ENCODE measurements around the gene METRN. TPM values are rescaled to one million over a fixed set of nuclear protein-coding genes. Genes with fewer than 3 reads are reported as not detected.

The METRN gene
- total RNA-seq, 2 donors from 2014 or later: 52.0 to 78.2 TPM

DNA sequence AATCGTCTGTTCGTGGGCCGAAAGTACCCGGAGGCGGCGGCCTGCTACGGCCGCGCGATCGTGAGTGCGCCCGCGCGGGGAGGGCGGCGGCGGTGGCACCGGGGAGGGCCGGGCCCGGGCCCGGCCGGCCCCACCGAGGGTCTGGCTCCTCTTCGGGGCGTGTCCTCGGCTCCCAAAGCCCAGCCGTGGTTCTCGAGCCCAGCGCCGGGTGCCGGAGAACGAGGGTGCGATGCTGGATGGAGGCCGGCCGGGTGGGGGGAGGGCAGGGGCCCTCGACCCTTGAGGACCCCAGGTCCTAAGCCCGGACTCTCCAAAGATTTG is 34.3 kb upstream of the METRN start:
- no peak for DNase-seq (ENCODE audit: low spot score)
- Histone ChIP-seq H3K27me3 (replicated peaks; ENCODE audit: insufficient read depth) (no peaks in the 10 kb centered on the region), H3K36me3 (peaks cover 7 to 10% of the 10 kb centered on the region in 2 donors), H3K4me1 (replicated peaks) (peaks cover 25% of the 10 kb centered on the region), H3K27ac (peak overlapping the region; percentile 88 to 93), H3K9me3 (no peaks in the 10 kb centered on the region), H3K4me3 (peak overlapping the region; percentile 69 to 82)
- TF ChIP-seq, protein P1, sequence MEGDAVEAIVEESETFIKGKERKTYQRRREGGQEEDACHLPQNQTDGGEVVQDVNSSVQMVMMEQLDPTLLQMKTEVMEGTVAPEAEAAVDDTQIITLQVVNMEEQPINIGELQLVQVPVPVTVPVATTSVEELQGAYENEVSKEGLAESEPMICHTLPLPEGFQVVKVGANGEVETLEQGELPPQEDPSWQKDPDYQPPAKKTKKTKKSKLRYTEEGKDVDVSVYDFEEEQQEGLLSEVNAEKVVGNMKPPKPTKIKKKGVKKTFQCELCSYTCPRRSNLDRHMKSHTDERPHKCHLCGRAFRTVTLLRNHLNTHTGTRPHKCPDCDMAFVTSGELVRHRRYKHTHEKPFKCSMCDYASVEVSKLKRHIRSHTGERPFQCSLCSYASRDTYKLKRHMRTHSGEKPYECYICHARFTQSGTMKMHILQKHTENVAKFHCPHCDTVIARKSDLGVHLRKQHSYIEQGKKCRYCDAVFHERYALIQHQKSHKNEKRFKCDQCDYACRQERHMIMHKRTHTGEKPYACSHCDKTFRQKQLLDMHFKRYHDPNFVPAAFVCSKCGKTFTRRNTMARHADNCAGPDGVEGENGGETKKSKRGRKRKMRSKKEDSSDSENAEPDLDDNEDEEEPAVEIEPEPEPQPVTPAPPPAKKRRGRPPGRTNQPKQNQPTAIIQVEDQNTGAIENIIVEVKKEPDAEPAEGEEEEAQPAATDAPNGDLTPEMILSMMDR (IDR thresholded peaks at IDR 0.05): no peak
- TF ChIP-seq POLR2A (IDR thresholded peaks at IDR 0.05): no peak
- no peak for TF ChIP-seq POLR2AphosphoS5 (IDR thresholded peaks at IDR 0.05)
- 2% methylated on average over 27 of the region's 38 CpGs for WGBS
- intact Hi-C loops (cut with DNase I): no loop called here

DNA sequence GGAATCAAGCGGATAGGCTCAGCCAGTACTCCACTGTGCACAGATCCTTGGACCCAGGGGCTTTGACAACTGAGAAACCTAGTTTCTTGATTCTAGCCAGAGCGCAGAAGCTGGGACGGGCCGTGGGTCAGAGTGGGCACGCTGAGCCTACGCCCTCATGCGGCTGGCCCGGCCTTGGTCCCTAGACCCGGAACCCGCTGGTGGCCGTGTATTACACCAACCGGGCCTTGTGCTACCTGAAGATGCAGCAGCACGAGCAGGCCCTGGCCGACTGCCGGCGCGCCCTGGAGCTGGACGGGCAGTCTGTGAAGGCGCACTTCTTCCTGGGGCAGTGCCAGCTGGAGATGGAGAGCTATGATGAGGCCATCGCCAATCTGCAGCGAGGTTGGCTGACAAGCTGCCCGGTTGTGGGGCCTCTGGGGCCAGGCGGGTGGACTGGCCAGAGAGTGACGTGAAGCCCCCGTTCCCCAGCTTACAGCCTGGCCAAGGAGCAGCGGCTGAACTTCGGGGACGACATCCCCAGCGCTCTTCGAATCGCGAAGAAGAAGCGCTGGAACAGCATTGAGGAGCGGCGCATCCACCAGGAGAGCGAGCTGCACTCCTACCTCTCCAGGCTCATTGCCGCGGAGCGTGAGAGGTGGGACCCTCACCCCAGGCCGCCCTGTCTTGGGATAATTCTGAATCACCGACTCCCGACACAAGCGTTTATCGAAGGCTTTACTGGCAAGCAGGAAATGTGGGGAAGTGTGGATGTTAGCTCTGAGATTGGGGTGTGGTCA is 33.8 kb upstream of the METRN start:
- H3K4me3 ChIP-seq: peak overlapping the region; percentile 69 to 82
- intact Hi-C loops (cut with DNase I): no loop called here
- TF ChIP-seq POLR2A (IDR thresholded peaks at IDR 0.05): no peak
- H3K27me3 ChIP-seq (replicated peaks; ENCODE audit: insufficient read depth): no peaks in the 10 kb centered on the region
- no peaks in the 10 kb centered on the region for H3K9me3 ChIP-seq
- DNase-seq (ENCODE audit: low spot score): no peak
- peaks cover 25% of the 10 kb centered on the region for H3K4me1 ChIP-seq (replicated peaks)
- H3K27ac ChIP-seq: peak overlapping the region; percentile 88 to 93
- WGBS: 42% methylated on average over 44 of the region's 44 CpGs
- H3K36me3 ChIP-seq: peaks cover 7 to 10% of the 10 kb centered on the region in 2 donors

DNA sequence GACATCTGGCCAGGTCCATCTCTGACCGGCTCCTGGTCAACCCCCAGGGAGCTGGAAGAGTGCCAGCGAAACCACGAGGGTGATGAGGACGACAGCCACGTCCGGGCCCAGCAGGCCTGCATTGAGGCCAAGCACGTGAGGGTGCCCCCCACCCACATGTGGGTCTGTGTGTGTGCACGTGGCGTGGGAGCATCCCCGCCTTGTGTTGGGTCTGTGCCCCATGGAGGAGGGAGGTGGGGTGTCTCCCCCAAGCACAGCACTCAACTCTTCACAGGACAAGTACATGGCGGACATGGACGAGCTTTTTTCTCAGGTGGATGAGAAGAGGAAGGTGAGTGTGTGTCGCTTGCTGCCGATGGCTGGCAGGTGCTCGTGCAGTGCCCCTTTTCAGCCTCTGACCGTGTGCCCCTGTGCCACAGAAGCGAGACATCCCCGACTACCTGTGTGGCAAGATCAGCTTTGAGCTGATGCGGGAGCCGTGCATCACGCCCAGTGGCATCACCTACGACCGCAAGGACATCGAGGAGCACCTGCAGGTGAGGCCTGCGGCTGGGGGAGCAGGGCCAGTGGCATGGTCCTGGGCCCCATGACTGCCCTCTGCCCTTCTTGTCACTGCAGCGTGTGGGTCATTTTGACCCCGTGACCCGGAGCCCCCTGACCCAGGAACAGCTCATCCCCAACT is 33.0 kb upstream of the METRN start:
- intact Hi-C loops (cut with DNase I): no loop called here
- H3K4me1 ChIP-seq (replicated peaks): peaks cover 25% of the 10 kb centered on the region
- H3K4me3 ChIP-seq: no peak overlapping the region
- WGBS: 73% methylated on average over 26 of the region's 28 CpGs
- DNase-seq (ENCODE audit: low spot score): no peak
- H3K9me3 ChIP-seq: no peaks in the 10 kb centered on the region
- H3K27me3 ChIP-seq (replicated peaks; ENCODE audit: insufficient read depth): no peaks in the 10 kb centered on the region
- H3K36me3 ChIP-seq: peaks cover 7 to 10% of the 10 kb centered on the region in 2 donors
- TF ChIP-seq POLR2A (IDR thresholded peaks at IDR 0.05) (no peak), POLR2AphosphoS5 (IDR thresholded peaks at IDR 0.05) (no peak)
- TF ChIP-seq, protein P1 (IDR thresholded peaks at IDR 0.05): no peak
- H3K27ac ChIP-seq: no peak overlapping the region

DNA sequence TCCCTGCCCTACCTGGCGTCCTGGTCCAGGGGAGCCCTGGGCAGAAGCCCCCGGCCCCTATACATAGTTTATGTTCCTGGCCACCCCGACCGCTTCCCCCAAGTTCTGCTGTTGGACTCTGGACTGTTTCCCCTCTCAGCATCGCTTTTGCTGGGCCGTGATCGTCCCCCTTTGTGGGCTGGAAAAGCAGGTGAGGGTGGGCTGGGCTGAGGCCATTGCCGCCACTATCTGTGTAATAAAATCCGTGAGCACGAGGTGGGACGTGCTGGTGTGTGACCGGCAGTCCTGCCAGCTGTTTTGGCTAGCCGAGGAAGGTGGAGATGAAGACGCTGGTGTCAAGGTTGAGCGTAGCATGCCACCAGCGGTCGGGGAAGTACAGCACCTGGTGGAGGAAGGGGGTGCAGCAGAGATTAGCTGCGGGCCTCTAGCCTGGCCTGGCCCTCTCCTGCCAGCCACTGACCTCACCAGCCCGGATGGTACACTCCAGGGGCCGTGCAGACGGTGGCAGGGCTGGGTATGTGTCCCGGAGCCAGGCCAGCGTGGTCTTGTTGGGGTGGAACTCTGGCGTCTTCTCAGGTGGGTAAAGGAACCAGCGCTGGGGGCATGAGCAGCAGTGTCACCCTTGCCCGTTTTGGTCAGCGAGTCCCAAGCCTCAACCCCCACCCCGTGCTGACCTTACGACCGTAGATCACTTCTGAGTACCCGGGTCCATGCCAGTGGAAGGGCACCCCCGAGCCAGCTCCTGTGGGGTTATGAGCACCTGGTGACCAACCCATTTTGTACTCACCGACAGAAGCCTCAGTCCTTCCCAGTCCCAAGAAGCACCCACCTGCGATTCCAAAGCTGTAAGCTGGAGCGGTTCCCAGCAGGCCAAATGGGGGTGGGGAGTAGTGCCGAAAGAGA is 32.2 kb upstream of the METRN start:
- TF ChIP-seq POLR2A (IDR thresholded peaks at IDR 0.05) (no peak), POLR2AphosphoS5 (IDR thresholded peaks at IDR 0.05) (no peak)
- TF ChIP-seq, protein P1 (IDR thresholded peaks at IDR 0.05): no peak
- no peaks in the 10 kb centered on the region for H3K27me3 ChIP-seq (replicated peaks; ENCODE audit: insufficient read depth)
- no peak overlapping the region for H3K27ac ChIP-seq
- peaks cover 25% of the 10 kb centered on the region for H3K4me1 ChIP-seq (replicated peaks)
- DNase-seq (ENCODE audit: low spot score): no peak
- intact Hi-C loops (cut with DNase I): no loop called here
- WGBS: 72% methylated on average over 36 of the region's 36 CpGs
- no peak overlapping the region for H3K4me3 ChIP-seq
- peaks cover 7 to 10% of the 10 kb centered on the region in 2 donors for H3K36me3 ChIP-seq
- H3K9me3 ChIP-seq: no peaks in the 10 kb centered on the region

Measured in prostate gland (tissue), 2 donors.